Omental fat pad (tissue), 4 donors: Measurements from ENCODE around the gene AQP12B. TPM values are rescaled to one million over a fixed set of nuclear protein-coding genes. Genes with fewer than 3 reads are reported as not detected.
A peak's percentile ranks its signal among the peaks of the same experiment; 100 is the strongest.

Source experiments
- ATAC-seq: fragments of 150-250 bp; one replicate; pipeline ENCODE4 v1.9.1; 2016; ENCODE audit warnings: mild to moderate bottlenecking, moderate library complexity; ENCODE audit not compliant: low FRiP score
- DNase-seq: peaks from one replicate; pipeline ENCODE4 v3.0.0-alpha.2; 2019; ENCODE audit warnings: low spot score
- CTCF ChIP-seq, 3 donors: fragments of 450-650 bp; IDR thresholded peaks; one replicate each; pipeline ENCODE4 v1.5.1; 2016 to 2017; ENCODE audit warnings: antibody characterized with exemption in 3 of 3, mild to moderate bottlenecking in 3 of 3, moderate library complexity in 2 of 3
- total RNA-seq, 4 donors: library from RNA; depleted of rRNA; stranded (reverse); fragments of >200 nt; gene quantifications; one replicate each; pipeline ENCODE4 v1.1.0, GENCODE V29; 2016

The AQP12B gene
- total RNA-seq, 4 donors from 2014 or later: not detected

- DNase-seq: no peak
- TF ChIP-seq CTCF (IDR thresholded peaks at IDR 0.05): no peak
- no peak for ATAC-seq
These were observed 50.4 kb downstream of the AQP12B start for GRCh38 chr2:240632306-240632721.

GRCh38 chr2:240631548-240632305 is 51.0 kb downstream of the AQP12B start:
- ATAC-seq (peak; percentile 23), DNase-seq (no peak)
- no peak for TF ChIP-seq CTCF (IDR thresholded peaks at IDR 0.05)

- TF ChIP-seq CTCF (IDR thresholded peaks at IDR 0.05): no peak
- ATAC-seq (no peak), DNase-seq (no peak)
These were observed 51.7 kb downstream of the AQP12B start for GRCh38 chr2:240630771-240631547.

- no peak for TF ChIP-seq CTCF (IDR thresholded peaks at IDR 0.05)
- no peak for DNase-seq
These were observed 52.5 kb downstream of the AQP12B start for GRCh38 chr2:240629968-240630770.

GRCh38 chr2:240629619-240629967 is 53.1 kb downstream of the AQP12B start:
- TF ChIP-seq CTCF (IDR thresholded peaks at IDR 0.05): no peak
- no peak for ATAC-seq
- DNase-seq: no peak

More at GRCh38 chr2:240629968-240630770, 52.5 kb downstream of the AQP12B start:
- ATAC-seq: no peak

GRCh38 chr2:240628808-240629618 is 53.7 kb downstream of the AQP12B start:
- ATAC-seq (no peak), DNase-seq (no peak)
- TF ChIP-seq CTCF (IDR thresholded peaks at IDR 0.05): no peak
